ENCODE measurements around the gene CDSN.

The CDSN gene

GRCh38 chr6:31114541-31114878 is 5.7 kb downstream of the CDSN start, which contains the start of gene PSORS1C1:
Gene PSORS1C1 (plus strand): TSS chr6:31114800. CDS start chr6:31129633, 14,833 bp downstream.
- DNase-seq (ENCODE audit: low read depth): peak; percentile 95
- Histone ChIP-seq H3K36me3 (ENCODE audit: control insufficient read depth, insufficient read depth, low read length, severe bottlenecking) (no peaks in the 10 kb centered on the region), H3K9ac (ENCODE audit: low read length) (peak within 1 kb of the TSS; percentile 72), H3K9me3 (ENCODE audit: control insufficient read depth, low read length) (no peaks in the 10 kb centered on the region), H3K27me3 (replicated peaks; ENCODE audit: control insufficient read depth, insufficient read depth, low read length) (peaks cover 20% of the 10 kb centered on the region), H3K4me3 (ENCODE audit: low read length) (peak within 1 kb of the TSS; percentile 60), H3K4me1 (ENCODE audit: control insufficient read depth, insufficient read depth, low read length) (peaks cover 30% of the 10 kb centered on the region)

DNA sequence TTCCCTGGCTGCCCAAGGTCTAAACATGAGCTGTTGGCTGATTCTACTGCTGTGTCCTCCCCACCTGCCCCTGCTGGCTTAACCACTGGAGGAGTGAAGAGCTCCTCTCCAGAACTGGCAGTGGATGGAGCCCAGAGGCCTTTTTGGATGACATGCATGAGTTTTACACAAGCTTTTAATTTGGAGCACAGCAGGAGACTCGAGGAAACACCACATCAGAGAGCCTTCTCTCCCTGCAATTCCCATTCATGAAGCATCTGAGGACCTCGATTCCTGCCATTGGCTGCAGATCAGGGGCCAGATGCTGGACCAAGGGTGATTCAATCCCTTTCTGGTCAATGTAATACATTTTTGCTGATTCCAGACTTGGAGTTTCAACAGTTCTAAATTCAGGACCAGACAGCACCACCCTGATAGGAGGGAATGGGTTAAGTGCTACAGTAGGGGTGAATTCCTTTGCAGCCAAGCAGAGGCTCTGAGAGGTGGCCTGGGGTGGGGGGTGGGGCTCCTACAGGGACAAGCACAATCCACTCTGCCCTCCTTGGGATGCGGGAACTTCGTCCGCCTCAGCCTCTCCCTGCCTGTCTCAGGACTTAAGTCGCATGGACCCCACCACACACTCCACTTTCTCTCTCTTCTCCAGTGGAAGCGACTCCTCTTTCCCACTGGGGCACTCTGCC is 6.2 kb downstream of the CDSN start:
- Histone ChIP-seq H3K27me3 (replicated peaks; ENCODE audit: control insufficient read depth, insufficient read depth, low read length) (peaks cover 23% of the 10 kb centered on the region), H3K9ac (ENCODE audit: low read length) (peak overlapping the region; percentile 72), H3K36me3 (ENCODE audit: control insufficient read depth, insufficient read depth, low read length, severe bottlenecking) (no peaks in the 10 kb centered on the region), H3K4me3 (ENCODE audit: low read length) (peak overlapping the region; percentile 20), H3K9me3 (ENCODE audit: control insufficient read depth, low read length) (no peaks in the 10 kb centered on the region), H3K4me1 (ENCODE audit: control insufficient read depth, insufficient read depth, low read length) (peaks cover 30% of the 10 kb centered on the region)
- DNase-seq (ENCODE audit: low read depth): peak; percentile 65

- Histone ChIP-seq H3K4me1 (ENCODE audit: control insufficient read depth, insufficient read depth, low read length) (peaks cover 28% of the 10 kb centered on the region), H3K4me3 (ENCODE audit: low read length) (no peak within 1 kb of the TSS), H3K36me3 (ENCODE audit: control insufficient read depth, insufficient read depth, low read length, severe bottlenecking) (no peaks in the 10 kb centered on the region), H3K9me3 (ENCODE audit: control insufficient read depth, low read length) (no peaks in the 10 kb centered on the region), H3K9ac (ENCODE audit: low read length) (no peak within 1 kb of the TSS), H3K27me3 (replicated peaks; ENCODE audit: control insufficient read depth, insufficient read depth, low read length) (peaks cover 22% of the 10 kb centered on the region)
- DNase-seq (ENCODE audit: low read depth): no peak
Measured at GRCh38 chr6:31112478-31112877, 7.8 kb downstream of the CDSN start, which contains the start of gene C6orf15. Gene C6orf15 (minus strand): TSS chr6:31112575. CDS start chr6:31112555, 20 bp downstream.

- H3K9ac ChIP-seq (ENCODE audit: low read length): no peak overlapping the region
- peaks cover 23% of the 10 kb centered on the region for H3K4me1 ChIP-seq (ENCODE audit: control insufficient read depth, insufficient read depth, low read length)
- no peak overlapping the region for H3K4me3 ChIP-seq (ENCODE audit: low read length)
- H3K9me3 ChIP-seq (ENCODE audit: control insufficient read depth, low read length): no peaks in the 10 kb centered on the region
- peaks cover 26% of the 10 kb centered on the region for H3K27me3 ChIP-seq (replicated peaks; ENCODE audit: control insufficient read depth, insufficient read depth, low read length)
- H3K36me3 ChIP-seq (ENCODE audit: control insufficient read depth, insufficient read depth, low read length, severe bottlenecking): no peaks in the 10 kb centered on the region
- DNase-seq (ENCODE audit: low read depth): no peak
Measured at GRCh38 chr6:31111712-31112111, 8.5 kb downstream of the CDSN start.

DNA sequence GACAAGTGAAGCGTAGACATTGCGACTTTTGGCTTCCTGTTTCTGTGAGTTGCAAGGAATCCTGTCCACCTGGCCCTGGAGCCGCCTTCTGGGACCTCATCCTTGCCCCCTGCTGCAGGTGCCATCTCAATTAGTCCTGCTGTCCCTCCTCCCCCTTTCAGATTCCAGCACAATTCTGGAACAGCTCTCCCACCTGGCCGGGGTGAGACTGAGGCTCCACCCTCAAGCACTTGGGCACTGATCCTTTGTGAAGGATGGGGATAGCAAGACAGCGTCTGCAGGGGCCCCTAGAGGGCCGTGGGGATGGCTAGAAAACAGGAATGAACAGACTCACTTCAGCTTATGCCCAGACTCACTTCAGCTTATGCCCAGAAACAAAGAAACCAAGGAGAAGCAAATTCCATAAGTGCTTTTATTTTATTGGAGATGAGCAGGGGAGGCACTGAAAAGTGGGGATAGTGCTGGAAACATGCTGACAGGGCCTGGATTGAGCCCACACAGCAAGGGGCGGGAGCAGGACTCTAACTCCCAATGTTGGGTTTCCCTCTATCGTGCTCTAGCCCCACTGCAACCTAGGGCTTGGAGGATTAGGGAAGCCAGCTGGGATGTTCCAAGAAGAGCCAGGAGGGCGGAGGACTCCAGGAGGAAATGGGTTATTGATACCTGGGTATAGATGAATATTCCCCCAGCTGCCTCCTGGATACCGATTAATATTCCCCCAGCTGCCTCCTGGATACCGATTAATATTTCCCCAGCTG is 9.2 kb downstream of the CDSN start:
- Histone ChIP-seq H3K36me3 (ENCODE audit: control insufficient read depth, insufficient read depth, low read length, severe bottlenecking) (no peaks in the 10 kb centered on the region), H3K4me3 (ENCODE audit: low read length) (no peak overlapping the region), H3K9ac (ENCODE audit: low read length) (no peak overlapping the region), H3K9me3 (ENCODE audit: control insufficient read depth, low read length) (no peaks in the 10 kb centered on the region), H3K27me3 (replicated peaks; ENCODE audit: control insufficient read depth, insufficient read depth, low read length) (peaks cover 28% of the 10 kb centered on the region), H3K4me1 (ENCODE audit: control insufficient read depth, insufficient read depth, low read length) (peaks cover 23% of the 10 kb centered on the region)
- DNase-seq (ENCODE audit: low read depth): no peak

GRCh38 chr6:31107052-31107451 is 13.2 kb downstream of the CDSN start:
- DNase-seq (ENCODE audit: low read depth): no peak
- peaks cover 30% of the 10 kb centered on the region for H3K27me3 ChIP-seq (replicated peaks; ENCODE audit: control insufficient read depth, insufficient read depth, low read length)
- H3K9me3 ChIP-seq (ENCODE audit: control insufficient read depth, low read length): no peaks in the 10 kb centered on the region
- H3K9ac ChIP-seq (ENCODE audit: low read length): no peak overlapping the region
- H3K4me1 ChIP-seq (ENCODE audit: control insufficient read depth, insufficient read depth, low read length): no peaks in the 10 kb centered on the region
- no peak overlapping the region for H3K4me3 ChIP-seq (ENCODE audit: low read length)
- H3K36me3 ChIP-seq (ENCODE audit: control insufficient read depth, insufficient read depth, low read length, severe bottlenecking): no peaks in the 10 kb centered on the region

DNA sequence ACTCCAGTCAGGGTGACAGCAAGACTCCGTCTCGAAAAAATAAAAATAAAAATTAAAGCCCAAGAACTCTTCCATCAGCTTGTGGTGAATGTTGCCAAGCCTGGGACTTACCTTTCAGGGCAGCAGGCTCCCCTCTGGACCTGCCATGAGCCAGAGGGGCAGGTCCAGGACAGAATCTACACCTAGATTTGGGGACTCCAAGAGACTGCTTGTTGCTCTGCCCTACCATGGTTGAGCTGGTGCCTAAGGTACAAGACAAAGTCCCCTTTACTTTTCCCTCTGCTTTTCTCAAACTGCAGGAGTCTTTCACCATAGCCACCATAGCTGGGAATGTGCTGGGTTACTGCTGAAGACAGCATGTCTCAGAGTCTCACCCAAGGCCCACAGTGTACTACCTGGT is 17.1 kb downstream of the CDSN start:
- Histone ChIP-seq H3K4me3 (ENCODE audit: low read length) (no peak overlapping the region), H3K36me3 (ENCODE audit: control insufficient read depth, insufficient read depth, low read length, severe bottlenecking) (no peaks in the 10 kb centered on the region), H3K9ac (ENCODE audit: low read length) (no peak overlapping the region), H3K4me1 (ENCODE audit: control insufficient read depth, insufficient read depth, low read length) (no peaks in the 10 kb centered on the region), H3K9me3 (ENCODE audit: control insufficient read depth, low read length) (no peaks in the 10 kb centered on the region), H3K27me3 (replicated peaks; ENCODE audit: control insufficient read depth, insufficient read depth, low read length) (peaks cover 10% of the 10 kb centered on the region)
- no peak for DNase-seq (ENCODE audit: low read depth)

- H3K4me3 ChIP-seq (ENCODE audit: low read length): no peak overlapping the region
- H3K36me3 ChIP-seq (ENCODE audit: control insufficient read depth, insufficient read depth, low read length, severe bottlenecking): no peaks in the 10 kb centered on the region
- no peak overlapping the region for H3K9ac ChIP-seq (ENCODE audit: low read length)
- H3K27me3 ChIP-seq (replicated peaks; ENCODE audit: control insufficient read depth, insufficient read depth, low read length): peaks cover 3% of the 10 kb centered on the region
- no peaks in the 10 kb centered on the region for H3K4me1 ChIP-seq (ENCODE audit: control insufficient read depth, insufficient read depth, low read length)
- H3K9me3 ChIP-seq (ENCODE audit: control insufficient read depth, low read length): no peaks in the 10 kb centered on the region
- no peak for DNase-seq (ENCODE audit: low read depth)
Measured at GRCh38 chr6:31098449-31098938, 21.8 kb downstream of the CDSN start.

DNA sequence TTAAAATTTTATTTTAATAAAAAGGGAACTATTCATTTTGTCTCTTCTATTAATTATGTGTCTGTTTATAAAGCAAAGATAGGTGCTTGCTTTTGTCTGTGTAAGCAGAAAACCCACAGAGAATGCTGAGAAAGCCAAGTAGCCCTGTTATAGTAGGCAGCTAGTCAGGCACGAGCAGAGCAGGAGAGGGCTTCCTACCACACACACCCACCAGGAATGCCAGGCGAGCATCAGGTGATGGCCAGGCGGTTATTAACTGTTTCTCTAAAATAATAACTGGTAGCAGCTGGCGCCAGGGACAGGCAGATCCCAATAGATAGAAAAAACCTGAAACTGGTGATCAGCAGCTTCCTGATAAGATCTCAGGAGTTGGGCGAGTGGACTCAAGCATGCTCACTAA is 23.6 kb downstream of the CDSN start:
- Histone ChIP-seq H3K9me3 (ENCODE audit: control insufficient read depth, low read length) (no peaks in the 10 kb centered on the region), H3K27me3 (replicated peaks; ENCODE audit: control insufficient read depth, insufficient read depth, low read length) (peaks cover 3% of the 10 kb centered on the region), H3K9ac (ENCODE audit: low read length) (no peak overlapping the region), H3K4me3 (ENCODE audit: low read length) (no peak overlapping the region), H3K4me1 (ENCODE audit: control insufficient read depth, insufficient read depth, low read length) (no peaks in the 10 kb centered on the region), H3K36me3 (ENCODE audit: control insufficient read depth, insufficient read depth, low read length, severe bottlenecking) (no peaks in the 10 kb centered on the region)
- no peak for DNase-seq (ENCODE audit: low read depth)

DNA sequence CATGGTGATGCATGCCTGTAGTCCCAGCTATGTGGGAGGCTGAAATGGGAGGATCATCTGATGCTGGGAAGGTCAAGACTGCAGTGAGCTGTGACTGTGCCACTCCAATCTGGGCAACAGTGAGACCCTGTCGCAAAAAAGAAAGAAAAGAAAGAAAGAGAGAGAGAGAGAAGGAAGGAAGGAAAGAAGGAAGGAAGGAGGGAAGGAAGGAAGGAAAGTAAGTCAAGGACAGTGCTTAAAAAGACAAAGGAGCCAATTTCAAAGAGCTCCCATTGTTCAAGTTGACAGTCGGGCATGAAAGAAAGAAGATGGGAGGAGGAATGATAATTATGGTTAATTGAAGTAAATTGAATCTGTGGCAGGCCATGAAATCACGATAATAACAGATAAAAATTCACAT is 24.0 kb downstream of the CDSN start:
- peaks cover 3% of the 10 kb centered on the region for H3K27me3 ChIP-seq (replicated peaks; ENCODE audit: control insufficient read depth, insufficient read depth, low read length)
- no peaks in the 10 kb centered on the region for H3K36me3 ChIP-seq (ENCODE audit: control insufficient read depth, insufficient read depth, low read length, severe bottlenecking)
- H3K4me3 ChIP-seq (ENCODE audit: low read length): no peak overlapping the region
- H3K9ac ChIP-seq (ENCODE audit: low read length): no peak overlapping the region
- no peaks in the 10 kb centered on the region for H3K4me1 ChIP-seq (ENCODE audit: control insufficient read depth, insufficient read depth, low read length)
- no peaks in the 10 kb centered on the region for H3K9me3 ChIP-seq (ENCODE audit: control insufficient read depth, low read length)
- DNase-seq (ENCODE audit: low read depth): no peak

- Histone ChIP-seq H3K36me3 (ENCODE audit: control insufficient read depth, insufficient read depth, low read length, severe bottlenecking) (no peaks in the 10 kb centered on the region), H3K4me1 (ENCODE audit: control insufficient read depth, insufficient read depth, low read length) (no peaks in the 10 kb centered on the region), H3K4me3 (ENCODE audit: low read length) (no peak overlapping the region), H3K9me3 (ENCODE audit: control insufficient read depth, low read length) (no peaks in the 10 kb centered on the region), H3K9ac (ENCODE audit: low read length) (no peak overlapping the region), H3K27me3 (replicated peaks; ENCODE audit: control insufficient read depth, insufficient read depth, low read length) (peaks cover 3% of the 10 kb centered on the region)
- no peak for DNase-seq (ENCODE audit: low read depth)
Measured at GRCh38 chr6:31094389-31094881, 25.8 kb downstream of the CDSN start.
